Measurements from ENCODE around the gene SLC6A3.

The SLC6A3 gene

GRCh38 chr5:1348986-1349245 lies 96.3 kb downstream of the SLC6A3 start:
- no peak overlapping the region for H3K4me3 ChIP-seq (IDR thresholded peaks at IDR 0.05; ENCODE audit: insufficient read depth, low read depth, low read length)
- peaks cover 19% of the 10 kb centered on the region for H3K79me2 ChIP-seq (ENCODE audit: insufficient read depth, low read depth)
- H3K4me2 ChIP-seq = no peak overlapping the region
- no peak overlapping the region for H3K27ac ChIP-seq
- no peaks in the 10 kb centered on the region for H3K36me3 ChIP-seq (ENCODE audit: insufficient read depth)
- no peak overlapping the region for H3K9ac ChIP-seq
- no peaks in the 10 kb centered on the region for H3K27me3 ChIP-seq (ENCODE audit: insufficient read depth, low read depth)
- no peaks in the 10 kb centered on the region for H4K20me1 ChIP-seq (ENCODE audit: insufficient read depth)
- peaks cover 16% of the 10 kb centered on the region for H3K4me1 ChIP-seq (ENCODE audit: low read depth, poor library complexity, severe bottlenecking)
- no peak for TF ChIP-seq CTCF (conservative IDR thresholded peaks at IDR 0.05; ENCODE audit: low read depth, low read length)
- H2AFZ ChIP-seq (ENCODE audit: low read depth) = no peak overlapping the region

GRCh38 chr5:1347571-1347970 lies 97.7 kb downstream of the SLC6A3 start:
- Histone ChIP-seq H3K4me1 (ENCODE audit: low read depth, poor library complexity, severe bottlenecking) (peaks cover 24% of the 10 kb centered on the region), H3K79me2 (ENCODE audit: insufficient read depth, low read depth) (peaks cover 32% of the 10 kb centered on the region), H3K9ac (no peak overlapping the region), H4K20me1 (ENCODE audit: insufficient read depth) (no peaks in the 10 kb centered on the region), H3K27ac (no peak overlapping the region), H3K4me3 (IDR thresholded peaks at IDR 0.05; ENCODE audit: insufficient read depth, low read depth, low read length) (no peak overlapping the region), H3K36me3 (ENCODE audit: insufficient read depth) (no peaks in the 10 kb centered on the region; the same call in 1 of the 2 replicates), H2AFZ (ENCODE audit: low read depth) (no peak overlapping the region), H3K4me2 (no peak overlapping the region), H3K27me3 (ENCODE audit: insufficient read depth, low read depth) (no peaks in the 10 kb centered on the region)
- no peak for TF ChIP-seq CTCF (conservative IDR thresholded peaks at IDR 0.05; ENCODE audit: low read depth, low read length)

- no peak overlapping the region for H3K27ac ChIP-seq
- TF ChIP-seq CTCF (conservative IDR thresholded peaks at IDR 0.05; ENCODE audit: low read depth, low read length) = no peak
- no peak overlapping the region for H2AFZ ChIP-seq (ENCODE audit: low read depth)
These were observed 98.4 kb downstream of the SLC6A3 start for GRCh38 chr5:1346627-1347440.

GRCh38 chr5:1345876-1346626 lies 99.2 kb downstream of the SLC6A3 start:
- H2AFZ ChIP-seq (ENCODE audit: low read depth) = peak overlapping the region; percentile 61; the same call in 1 of the 2 replicates
- H4K20me1 ChIP-seq (ENCODE audit: insufficient read depth) = no peaks in the 10 kb centered on the region
- H3K4me1 ChIP-seq (ENCODE audit: low read depth, poor library complexity, severe bottlenecking) = peaks cover 25% of the 10 kb centered on the region
- H3K27me3 ChIP-seq (ENCODE audit: insufficient read depth, low read depth) = no peaks in the 10 kb centered on the region
- TF ChIP-seq CTCF (conservative IDR thresholded peaks at IDR 0.05; ENCODE audit: low read depth, low read length) = no peak
- peaks cover 10% of the 10 kb centered on the region; the same call in 1 of the 2 replicates for H3K36me3 ChIP-seq (ENCODE audit: insufficient read depth)
- H3K4me3 ChIP-seq (IDR thresholded peaks at IDR 0.05; ENCODE audit: insufficient read depth, low read depth, low read length) = no peak overlapping the region
- H3K9ac ChIP-seq = peak overlapping the region; percentile 71; the same call in 1 of the 2 replicates
- peak overlapping the region; percentile 100 for H3K4me2 ChIP-seq
- peaks cover 47% of the 10 kb centered on the region for H3K79me2 ChIP-seq (ENCODE audit: insufficient read depth, low read depth)
- H3K27ac ChIP-seq = no peak overlapping the region

More at GRCh38 chr5:1346627-1347440, 98.4 kb downstream of the SLC6A3 start:
- H3K4me1 ChIP-seq (ENCODE audit: low read depth, poor library complexity, severe bottlenecking) = peaks cover 24% of the 10 kb centered on the region
- no peak overlapping the region for H3K4me2 ChIP-seq
- H4K20me1 ChIP-seq (ENCODE audit: insufficient read depth) = no peaks in the 10 kb centered on the region
- H3K79me2 ChIP-seq (ENCODE audit: insufficient read depth, low read depth) = peaks cover 39% of the 10 kb centered on the region
- no peak overlapping the region for H3K4me3 ChIP-seq (IDR thresholded peaks at IDR 0.05; ENCODE audit: insufficient read depth, low read depth, low read length)
- H3K27me3 ChIP-seq (ENCODE audit: insufficient read depth, low read depth) = no peaks in the 10 kb centered on the region
- no peak overlapping the region for H3K9ac ChIP-seq
- peaks cover 2% of the 10 kb centered on the region; the same call in 1 of the 2 replicates for H3K36me3 ChIP-seq (ENCODE audit: insufficient read depth)
